Measurements from ENCODE around the gene CITED2. TPM values are rescaled to one million over a fixed set of nuclear protein-coding genes. Genes with fewer than 3 reads are reported as not detected.
"Not testable (repeated sequence)": the region's sequence is repeated elsewhere in the genome, so short reads cannot be mapped to it uniquely, and the experiment has no call there.

The CITED2 gene
- total RNA-seq, 1 experiment from 2014 or later, result 365 TPM

DNA sequence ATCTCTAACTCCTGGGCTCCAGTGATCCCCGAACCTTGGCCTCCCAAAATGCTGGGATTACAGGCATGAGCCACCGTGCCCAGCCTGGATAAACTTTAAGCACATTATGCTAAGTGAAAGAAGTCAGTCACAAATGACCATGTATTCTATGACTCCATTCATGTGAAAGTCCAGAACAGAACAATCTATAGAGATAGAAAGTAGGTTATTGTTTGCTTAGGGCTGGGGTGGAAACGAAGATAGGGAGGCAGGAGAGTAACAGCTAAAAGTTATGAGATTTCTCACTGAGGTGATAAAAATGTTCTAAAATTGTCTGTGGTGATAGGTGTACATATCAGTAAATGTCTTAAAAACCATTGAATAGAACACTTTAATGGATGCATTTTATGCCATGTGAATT, 40.9 kb upstream of the CITED2 start:
- intact Hi-C loops (cut with micrococcal nuclease; ENCODE audit: unreplicated experiment), result no loop called here
- Histone ChIP-seq H3K27ac (ENCODE audit: low read depth, low read length, poor library complexity, severe bottlenecking) (no peak overlapping the region), H3K4me3 (ENCODE audit: low read depth, low read length, poor library complexity, severe bottlenecking) (no peak overlapping the region), H3K4me1 (ENCODE audit: insufficient read depth, low read length, poor library complexity, severe bottlenecking) (no peaks in the 10 kb centered on the region), H3K36me3 (ENCODE audit: insufficient read depth, low read length, poor library complexity, severe bottlenecking) (no peaks in the 10 kb centered on the region), H3K9me3 (ENCODE audit: low read depth, low read length, poor library complexity, severe bottlenecking) (no peaks in the 10 kb centered on the region), H3K27me3 (replicated peaks; ENCODE audit: insufficient read depth, low read depth, low read length, poor library complexity) (no peaks in the 10 kb centered on the region)
- BruUV-seq (replicated peaks), result no TSS peak
- DNase-seq (ENCODE audit: low spot score), result no peak
- ChIA-PET CTCF (no interaction called here), POLR2A (ENCODE audit: low non-redundant PET) (no interaction called here)
- TF ChIP-seq EZH2 (IDR thresholded peaks at IDR 0.05; ENCODE audit: borderline replicate concordance, low read depth, low read length, poor library complexity, severe bottlenecking), result no peak
- TF ChIP-seq, protein P1, sequence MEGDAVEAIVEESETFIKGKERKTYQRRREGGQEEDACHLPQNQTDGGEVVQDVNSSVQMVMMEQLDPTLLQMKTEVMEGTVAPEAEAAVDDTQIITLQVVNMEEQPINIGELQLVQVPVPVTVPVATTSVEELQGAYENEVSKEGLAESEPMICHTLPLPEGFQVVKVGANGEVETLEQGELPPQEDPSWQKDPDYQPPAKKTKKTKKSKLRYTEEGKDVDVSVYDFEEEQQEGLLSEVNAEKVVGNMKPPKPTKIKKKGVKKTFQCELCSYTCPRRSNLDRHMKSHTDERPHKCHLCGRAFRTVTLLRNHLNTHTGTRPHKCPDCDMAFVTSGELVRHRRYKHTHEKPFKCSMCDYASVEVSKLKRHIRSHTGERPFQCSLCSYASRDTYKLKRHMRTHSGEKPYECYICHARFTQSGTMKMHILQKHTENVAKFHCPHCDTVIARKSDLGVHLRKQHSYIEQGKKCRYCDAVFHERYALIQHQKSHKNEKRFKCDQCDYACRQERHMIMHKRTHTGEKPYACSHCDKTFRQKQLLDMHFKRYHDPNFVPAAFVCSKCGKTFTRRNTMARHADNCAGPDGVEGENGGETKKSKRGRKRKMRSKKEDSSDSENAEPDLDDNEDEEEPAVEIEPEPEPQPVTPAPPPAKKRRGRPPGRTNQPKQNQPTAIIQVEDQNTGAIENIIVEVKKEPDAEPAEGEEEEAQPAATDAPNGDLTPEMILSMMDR (conservative IDR thresholded peaks at IDR 0.05; ENCODE audit: low read depth, low read length), result no peak

DNA sequence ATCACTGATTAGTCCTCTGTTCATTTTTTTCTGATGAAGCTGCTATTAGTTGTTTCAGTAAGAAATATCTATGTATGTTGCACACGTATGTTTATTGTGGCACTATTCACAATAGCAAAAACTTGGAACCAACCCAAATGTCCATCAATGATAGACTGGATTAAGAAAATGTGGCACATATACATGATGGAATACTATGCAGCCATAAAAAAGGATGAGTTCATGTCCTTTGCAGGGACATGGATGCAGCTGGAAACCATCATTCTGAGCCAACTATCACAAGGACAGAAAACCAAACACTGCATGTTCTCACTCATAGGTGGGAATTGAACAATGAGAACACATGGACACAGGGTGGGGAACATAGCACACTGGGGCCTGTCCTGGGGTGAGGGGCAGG, 37.7 kb upstream of the CITED2 start:
- H3K9me3 ChIP-seq (ENCODE audit: low read depth, low read length, poor library complexity, severe bottlenecking); POLR2A ChIA-PET (ENCODE audit: low non-redundant PET); H3K4me1 ChIP-seq (ENCODE audit: insufficient read depth, low read length, poor library complexity, severe bottlenecking); intact Hi-C loops (cut with micrococcal nuclease; ENCODE audit: unreplicated experiment); H3K27ac ChIP-seq (ENCODE audit: low read depth, low read length, poor library complexity, severe bottlenecking); DNase-seq (ENCODE audit: low spot score); CTCF ChIA-PET; H3K4me3 ChIP-seq (ENCODE audit: low read depth, low read length, poor library complexity, severe bottlenecking); H3K27me3 ChIP-seq (replicated peaks; ENCODE audit: insufficient read depth, low read depth, low read length, poor library complexity); BruUV-seq (replicated peaks); H3K36me3 ChIP-seq (ENCODE audit: insufficient read depth, low read length, poor library complexity, severe bottlenecking): not testable (repeated sequence)

DNA sequence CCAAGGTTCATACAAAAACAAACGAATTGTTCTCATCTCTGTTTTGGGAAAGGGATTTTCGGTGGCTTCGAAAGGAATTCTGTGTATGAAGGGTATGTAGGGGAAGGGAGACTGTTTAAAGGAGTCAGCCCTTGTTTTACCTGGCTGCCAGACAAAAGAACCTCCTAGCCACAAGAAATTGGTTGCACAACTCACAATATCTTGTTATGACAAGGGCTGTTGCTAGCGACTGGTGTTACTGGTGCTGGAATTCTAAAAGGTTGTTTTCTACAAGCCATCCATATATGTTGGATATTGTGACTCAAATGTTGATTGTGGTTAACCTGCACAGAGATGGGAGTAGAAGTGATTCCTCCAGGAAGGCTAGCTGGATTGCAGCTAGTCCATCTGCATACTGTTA, 34.6 kb upstream of the CITED2 start:
- no peak for TF ChIP-seq EZH2 (IDR thresholded peaks at IDR 0.05; ENCODE audit: borderline replicate concordance, low read depth, low read length, poor library complexity, severe bottlenecking)
- TF ChIP-seq, protein P1 (conservative IDR thresholded peaks at IDR 0.05; ENCODE audit: low read depth, low read length), result no peak
- intact Hi-C loops (cut with micrococcal nuclease; ENCODE audit: unreplicated experiment), result no loop called here
- Histone ChIP-seq H3K4me3 (ENCODE audit: low read depth, low read length, poor library complexity, severe bottlenecking) (no peak overlapping the region), H3K27ac (ENCODE audit: low read depth, low read length, poor library complexity, severe bottlenecking) (no peak overlapping the region), H3K9me3 (ENCODE audit: low read depth, low read length, poor library complexity, severe bottlenecking) (no peaks in the 10 kb centered on the region), H3K27me3 (replicated peaks; ENCODE audit: insufficient read depth, low read depth, low read length, poor library complexity) (no peaks in the 10 kb centered on the region), H3K36me3 (ENCODE audit: insufficient read depth, low read length, poor library complexity, severe bottlenecking) (no peaks in the 10 kb centered on the region), H3K4me1 (ENCODE audit: insufficient read depth, low read length, poor library complexity, severe bottlenecking) (peaks cover 6% of the 10 kb centered on the region)
- DNase-seq (ENCODE audit: low spot score), result no peak
- no TSS peak for BruUV-seq (replicated peaks)
- ChIA-PET POLR2A (ENCODE audit: low non-redundant PET) (no interaction called here), CTCF (no interaction called here)

DNA sequence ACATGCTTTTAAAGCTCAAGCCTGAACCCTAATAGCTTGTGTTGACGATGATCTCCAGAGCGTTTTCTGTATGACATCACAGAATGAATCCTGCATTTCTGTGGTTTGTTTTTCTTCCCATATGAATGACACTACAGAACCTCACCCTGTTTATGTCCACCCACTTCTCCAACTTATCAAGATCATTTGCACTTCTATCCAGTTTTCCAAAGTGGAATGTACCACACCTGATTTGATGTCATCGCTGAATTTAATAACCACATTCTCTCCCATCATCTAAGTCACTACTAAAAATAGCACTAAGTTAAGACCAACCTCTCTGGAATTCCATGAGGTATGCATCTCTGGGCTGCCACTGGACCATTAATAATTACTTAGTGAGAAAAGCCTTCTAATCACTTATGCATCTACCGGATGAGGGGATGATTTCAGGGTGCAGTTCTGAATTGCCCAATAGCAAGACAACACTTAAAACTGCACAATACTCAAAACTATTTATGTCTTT, 33.3 kb upstream of the CITED2 start:
- H3K9me3 ChIP-seq (ENCODE audit: low read depth, low read length, poor library complexity, severe bottlenecking), result no peaks in the 10 kb centered on the region
- DNase-seq (ENCODE audit: low spot score), result peak; percentile 21
- intact Hi-C loops (cut with micrococcal nuclease; ENCODE audit: unreplicated experiment), result no loop called here
- ChIA-PET POLR2A (ENCODE audit: low non-redundant PET) (no interaction called here), CTCF (no interaction called here)
- no peak for TF ChIP-seq EZH2 (IDR thresholded peaks at IDR 0.05; ENCODE audit: borderline replicate concordance, low read depth, low read length, poor library complexity, severe bottlenecking)
- TF ChIP-seq, protein P1 (conservative IDR thresholded peaks at IDR 0.05; ENCODE audit: low read depth, low read length), result no peak
- H3K4me3 ChIP-seq (ENCODE audit: low read depth, low read length, poor library complexity, severe bottlenecking), result no peak overlapping the region
- H3K36me3 ChIP-seq (ENCODE audit: insufficient read depth, low read length, poor library complexity, severe bottlenecking), result no peaks in the 10 kb centered on the region
- BruUV-seq (replicated peaks), result no TSS peak
- H3K27ac ChIP-seq (ENCODE audit: low read depth, low read length, poor library complexity, severe bottlenecking), result no peak overlapping the region
- peaks cover 6% of the 10 kb centered on the region for H3K4me1 ChIP-seq (ENCODE audit: insufficient read depth, low read length, poor library complexity, severe bottlenecking)
- no peaks in the 10 kb centered on the region for H3K27me3 ChIP-seq (replicated peaks; ENCODE audit: insufficient read depth, low read depth, low read length, poor library complexity)

Data from A673 (cell line).